Fibroblast of the aortic adventitia (primary cell): ENCODE measurements around the gene CLSTN2. TPM values are rescaled to one million over a fixed set of nuclear protein-coding genes. Genes with fewer than 3 reads are reported as not detected.
A peak's percentile ranks its signal among the peaks of the same experiment; 100 is the strongest.

Experiments
- DNase-seq: peaks from one replicate; pipeline ENCODE4 v3.0.0-alpha.2; 2010; ENCODE audit warnings: low read depth
- H3K4me3 ChIP-seq: 2 replicates; pipeline ENCODE4 v1.5.1; 2011; ENCODE audit warnings: low read depth, mild to moderate bottlenecking, control low read depth, low read length, moderate library complexity
- total RNA-seq: library from RNA; depleted of rRNA; stranded (reverse); fragments of >200 nt; gene quantifications from 2 replicates; pipeline ENCODE4 v1.2.3, GENCODE V29; 2012; ENCODE audit warnings: low replicate concordance
- TF ChIP-seq, protein P1 (sequence below): IDR thresholded peaks from 2 replicates; pipeline ENCODE4 v1.5.1; 2011; ENCODE audit warnings: mild to moderate bottlenecking, low read length, control low read depth, inconsistent platforms; ENCODE audit not compliant: insufficient read depth

Gene CLSTN2
- total RNA-seq, 1 donor = 3.2 TPM

DNA sequence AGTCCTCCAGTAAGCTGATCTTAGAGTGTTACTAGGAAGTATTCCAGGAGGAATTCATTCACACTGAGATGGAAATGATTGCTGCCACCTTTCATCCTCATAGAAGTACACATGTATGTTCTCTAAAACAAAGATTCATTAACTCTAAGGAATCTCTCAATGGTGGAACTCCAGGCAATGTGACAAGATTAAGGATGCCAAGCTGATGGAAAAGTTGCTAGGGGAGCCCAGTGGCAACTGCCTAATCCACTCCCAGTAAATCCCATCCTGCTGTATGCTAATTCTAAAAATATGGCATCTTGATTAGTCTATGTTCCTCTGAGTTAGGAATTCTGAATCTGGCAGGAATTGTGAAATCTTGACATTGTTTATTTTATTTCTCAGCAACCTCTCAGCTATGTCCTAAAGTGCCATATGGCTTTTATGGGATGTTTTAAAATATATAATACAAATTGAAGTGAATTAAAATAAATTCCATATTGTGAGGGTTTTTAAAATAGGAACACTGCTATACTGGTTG lies 532.9 kb downstream of the CLSTN2 start:
- DNase-seq = peak; percentile 30
- H3K4me3 ChIP-seq = no peak overlapping the region
- TF ChIP-seq, protein P1, sequence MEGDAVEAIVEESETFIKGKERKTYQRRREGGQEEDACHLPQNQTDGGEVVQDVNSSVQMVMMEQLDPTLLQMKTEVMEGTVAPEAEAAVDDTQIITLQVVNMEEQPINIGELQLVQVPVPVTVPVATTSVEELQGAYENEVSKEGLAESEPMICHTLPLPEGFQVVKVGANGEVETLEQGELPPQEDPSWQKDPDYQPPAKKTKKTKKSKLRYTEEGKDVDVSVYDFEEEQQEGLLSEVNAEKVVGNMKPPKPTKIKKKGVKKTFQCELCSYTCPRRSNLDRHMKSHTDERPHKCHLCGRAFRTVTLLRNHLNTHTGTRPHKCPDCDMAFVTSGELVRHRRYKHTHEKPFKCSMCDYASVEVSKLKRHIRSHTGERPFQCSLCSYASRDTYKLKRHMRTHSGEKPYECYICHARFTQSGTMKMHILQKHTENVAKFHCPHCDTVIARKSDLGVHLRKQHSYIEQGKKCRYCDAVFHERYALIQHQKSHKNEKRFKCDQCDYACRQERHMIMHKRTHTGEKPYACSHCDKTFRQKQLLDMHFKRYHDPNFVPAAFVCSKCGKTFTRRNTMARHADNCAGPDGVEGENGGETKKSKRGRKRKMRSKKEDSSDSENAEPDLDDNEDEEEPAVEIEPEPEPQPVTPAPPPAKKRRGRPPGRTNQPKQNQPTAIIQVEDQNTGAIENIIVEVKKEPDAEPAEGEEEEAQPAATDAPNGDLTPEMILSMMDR = no peak

DNA sequence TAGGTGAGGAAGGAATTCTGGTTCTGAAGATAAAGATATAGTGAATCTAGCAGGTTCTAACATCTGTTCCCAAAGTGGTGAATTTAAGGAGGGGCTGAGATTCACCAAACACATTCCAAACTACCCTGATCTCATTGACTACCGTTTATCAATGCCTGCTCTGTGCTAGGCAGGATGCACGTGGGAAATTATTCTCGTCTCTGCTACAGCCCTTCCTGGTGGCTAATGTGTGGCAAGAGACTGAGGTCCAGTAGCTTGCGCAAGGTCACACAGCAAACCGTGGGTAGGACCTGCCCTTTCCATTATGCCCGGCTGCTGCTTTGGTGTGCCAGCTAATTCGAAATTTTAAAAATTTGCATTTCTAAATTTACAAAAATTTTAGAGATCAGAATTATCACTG lies 533.4 kb downstream of the CLSTN2 start:
- no peak for DNase-seq
- TF ChIP-seq, protein P1 = no peak
- no peak overlapping the region for H3K4me3 ChIP-seq

- TF ChIP-seq, protein P1 = no peak
- peak; percentile 18 for DNase-seq
- H3K4me3 ChIP-seq = no peak overlapping the region
These were observed 534.5 kb downstream of the CLSTN2 start for GRCh38 chr3:140469491-140469890.

GRCh38 chr3:140470211-140470610 lies 535.2 kb downstream of the CLSTN2 start:
- TF ChIP-seq, protein P1 = no peak
- DNase-seq = no peak
- no peak overlapping the region for H3K4me3 ChIP-seq

DNA sequence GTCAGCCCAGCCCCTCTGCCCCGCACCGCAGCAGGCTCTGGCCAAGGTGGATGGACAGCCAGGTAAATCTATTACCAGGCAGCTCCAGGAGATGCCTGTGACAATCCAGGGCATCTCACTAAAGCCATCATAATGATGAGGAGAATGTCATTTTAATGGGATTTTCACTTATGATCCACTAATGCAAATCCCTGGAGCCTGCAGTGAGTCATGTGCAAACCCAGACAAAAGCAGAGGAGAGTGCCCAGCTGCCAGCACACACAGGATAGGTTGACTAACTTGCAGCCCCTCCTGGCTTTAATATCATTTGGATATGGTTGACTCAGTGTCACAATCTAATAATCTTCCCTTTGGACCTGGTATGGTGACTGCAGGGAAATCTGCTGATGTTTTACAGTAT lies 536.0 kb downstream of the CLSTN2 start:
- no peak overlapping the region for H3K4me3 ChIP-seq
- TF ChIP-seq, protein P1 = no peak
- DNase-seq = peak; percentile 26

GRCh38 chr3:140472306-140473020 lies 537.5 kb downstream of the CLSTN2 start:
- H3K4me3 ChIP-seq = no peak overlapping the region
- no peak for DNase-seq
- TF ChIP-seq, protein P1 = no peak

DNA sequence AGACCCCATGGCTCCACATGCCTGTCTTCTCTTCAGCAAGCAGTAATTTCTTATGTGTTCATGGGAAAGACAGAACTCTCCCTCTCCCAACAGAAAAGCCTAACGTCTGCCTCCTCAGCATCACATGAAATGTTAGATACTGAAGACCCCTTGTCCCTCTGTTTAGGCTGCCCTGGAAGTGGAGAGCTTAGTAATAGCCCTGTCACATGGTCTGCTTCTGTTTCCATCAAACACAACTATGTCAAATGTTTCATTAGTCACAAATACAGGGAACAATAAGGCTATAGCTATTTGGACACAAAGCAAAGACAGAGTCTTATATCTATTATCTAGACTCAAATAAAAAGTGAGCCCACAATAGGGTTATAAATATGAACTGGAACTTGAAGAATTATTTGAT lies 552.6 kb downstream of the CLSTN2 start:
- no peak overlapping the region for H3K4me3 ChIP-seq
- no peak for DNase-seq
- TF ChIP-seq, protein P1 = no peak
